Gastrocnemius medialis (tissue), 4 donors: Measurements from ENCODE around the gene SIGLEC11.

Experiments
- CTCF ChIP-seq, 5 experiments: fragments of 450-650 bp in 3 of 5; fragments of 200-600 bp in 2 of 5; sonication (generic) in 2 of 5; IDR thresholded peaks in 4 of 5; conservative IDR thresholded peaks in 1 of 5; 1 replicate in 4 of 5; 2 replicates in 1 of 5; pipeline ENCODE4 v1.5.1; 2016 to 2019; ENCODE audit warnings: antibody characterized with exemption in 5 of 5, mild to moderate bottlenecking in 3 of 5, moderate library complexity in 3 of 5
- POLR2A ChIP-seq, 2 donors: fragments of 450-650 bp; IDR thresholded peaks; one replicate each; pipeline ENCODE4 v1.6.1; 2017; ENCODE audit warnings: antibody characterized with exemption in 2 of 2, mild to moderate bottlenecking in 2 of 2, moderate library complexity in 2 of 2

DNA sequence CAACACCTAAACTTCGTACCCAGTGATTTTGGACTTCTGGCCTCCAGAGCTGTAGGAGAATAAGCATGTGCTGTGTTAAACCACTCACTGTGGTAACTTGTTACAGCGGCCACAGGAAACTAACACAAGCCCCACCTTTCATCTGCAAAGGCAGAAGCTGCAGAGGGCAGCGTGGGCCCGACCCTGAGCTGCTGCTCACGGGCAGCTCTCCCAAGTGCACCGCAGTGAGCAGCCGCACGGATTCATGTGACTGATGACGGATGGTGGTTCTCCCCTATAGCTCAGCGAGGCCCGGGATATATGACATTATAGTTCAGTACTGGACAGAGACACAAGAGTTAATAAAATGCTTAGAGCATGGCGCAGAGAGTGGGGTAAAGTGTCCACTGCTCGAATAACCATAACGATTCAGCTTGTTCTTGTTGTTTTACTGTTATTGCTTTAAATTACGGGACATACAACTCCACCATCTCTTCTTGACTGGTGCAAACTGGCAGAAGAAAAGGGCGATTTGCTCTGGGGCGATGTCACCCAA, 42.3 kb upstream of the SIGLEC11 start:
- TF ChIP-seq CTCF (IDR thresholded peaks at IDR 0.05 in 4 of 5, conservative IDR thresholded peaks at IDR 0.05 in 1 of 5) (no peak), POLR2A (IDR thresholded peaks at IDR 0.05) (no peak)
